Osteocyte (in vitro differentiated cells): Measurements from ENCODE around the gene GSG1L. TPM values are rescaled to one million over a fixed set of nuclear protein-coding genes. Genes with fewer than 3 reads are reported as not detected.

Experiments
- DNase-seq: peaks from one replicate; pipeline ENCODE4 v3.0.0; 2021; ENCODE audit warnings: mixed read lengths; ENCODE audit not compliant: unreplicated experiment; ENCODE audit errors: extremely low spot score
- H3K27ac Mint-ChIP-seq: one replicate; pipeline ENCODE4 v1.8.0; 2021; ENCODE audit warnings: mild to moderate bottlenecking, mixed read lengths; ENCODE audit not compliant: unreplicated experiment
- H3K27me3 Mint-ChIP-seq: one replicate; pipeline ENCODE4 v1.8.0; 2021; ENCODE audit warnings: mixed read lengths; ENCODE audit not compliant: unreplicated experiment
- H3K36me3 Mint-ChIP-seq: one replicate; pipeline ENCODE4 v1.8.0; 2021; ENCODE audit warnings: mixed read lengths; ENCODE audit not compliant: unreplicated experiment
- H3K4me1 Mint-ChIP-seq: one replicate; pipeline ENCODE4 v1.8.0; 2021; ENCODE audit warnings: mixed read lengths; ENCODE audit not compliant: unreplicated experiment
- H3K4me3 Mint-ChIP-seq: one replicate; pipeline ENCODE4 v1.8.0; 2021; ENCODE audit warnings: mild to moderate bottlenecking, moderate library complexity, mixed read lengths; ENCODE audit not compliant: unreplicated experiment
- H3K9me3 Mint-ChIP-seq: one replicate; pipeline ENCODE4 v1.8.0; 2021; ENCODE audit warnings: mixed read lengths; ENCODE audit not compliant: unreplicated experiment
- total RNA-seq: library from RNA; stranded (reverse); gene quantifications from 2 replicates; pipeline ENCODE4 v1.2.1, GENCODE V29; 2021
- TF ChIP-seq, protein P1 (sequence below): fragments of 200-600 bp; sonication (generic); IDR thresholded peaks from 2 replicates; pipeline ENCODE4 v1.5.0; 2021; ENCODE audit warnings: antibody characterized with exemption, mild to moderate bottlenecking, moderate library complexity

Gene GSG1L
- total RNA-seq, 1 donor from 2014 or later = not detected

DNA sequence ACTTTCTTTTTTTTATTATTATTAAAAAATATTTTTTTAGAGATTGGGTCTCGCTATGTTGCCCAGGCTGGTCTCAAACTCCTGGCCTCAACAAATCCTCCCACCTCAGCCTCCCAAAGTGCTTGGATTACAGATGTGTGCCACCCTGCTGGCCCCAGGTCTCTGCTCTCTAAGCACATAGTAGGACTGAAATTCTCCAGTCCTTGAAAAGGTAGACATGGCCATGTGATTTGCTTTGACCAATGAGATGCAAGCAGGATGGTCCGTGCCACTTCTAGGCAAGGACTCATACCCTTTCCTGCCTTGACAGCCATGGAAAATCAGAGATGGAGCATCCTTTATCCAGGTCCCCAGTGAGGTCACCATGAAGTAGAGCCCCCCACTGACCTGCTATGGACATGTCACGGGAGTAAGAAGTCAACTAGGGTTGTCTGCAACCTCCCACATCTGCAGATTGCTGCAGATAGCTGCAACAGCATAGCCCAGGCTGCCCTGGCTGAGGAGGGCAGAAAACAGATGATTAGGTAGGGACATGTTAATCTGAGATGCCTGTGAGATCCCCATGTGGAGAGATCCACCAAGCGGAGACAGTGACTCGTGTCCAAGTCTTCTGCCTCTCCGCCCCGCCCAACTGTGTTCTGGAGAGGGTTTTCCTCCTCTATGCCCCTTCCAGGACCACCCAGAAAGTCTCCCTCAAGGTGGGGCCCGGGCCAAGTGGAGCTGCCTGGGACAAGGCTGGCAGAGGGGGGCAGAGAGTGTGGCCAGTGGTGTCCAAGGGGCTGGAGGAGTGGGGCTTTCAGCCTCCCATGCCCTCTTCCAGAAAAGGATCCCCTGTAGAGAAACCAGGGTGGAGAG is 11.0 kb downstream of the GSG1L start:
- Mint-ChIP-seq H3K27me3 (peaks cover 9% of the 10 kb centered on the region), H3K4me3 (no peak overlapping the region), H3K9me3 (peaks cover 5% of the 10 kb centered on the region), H3K27ac (no peak overlapping the region), H3K36me3 (no peaks in the 10 kb centered on the region), H3K4me1 (no peaks in the 10 kb centered on the region)
- TF ChIP-seq, protein P1, sequence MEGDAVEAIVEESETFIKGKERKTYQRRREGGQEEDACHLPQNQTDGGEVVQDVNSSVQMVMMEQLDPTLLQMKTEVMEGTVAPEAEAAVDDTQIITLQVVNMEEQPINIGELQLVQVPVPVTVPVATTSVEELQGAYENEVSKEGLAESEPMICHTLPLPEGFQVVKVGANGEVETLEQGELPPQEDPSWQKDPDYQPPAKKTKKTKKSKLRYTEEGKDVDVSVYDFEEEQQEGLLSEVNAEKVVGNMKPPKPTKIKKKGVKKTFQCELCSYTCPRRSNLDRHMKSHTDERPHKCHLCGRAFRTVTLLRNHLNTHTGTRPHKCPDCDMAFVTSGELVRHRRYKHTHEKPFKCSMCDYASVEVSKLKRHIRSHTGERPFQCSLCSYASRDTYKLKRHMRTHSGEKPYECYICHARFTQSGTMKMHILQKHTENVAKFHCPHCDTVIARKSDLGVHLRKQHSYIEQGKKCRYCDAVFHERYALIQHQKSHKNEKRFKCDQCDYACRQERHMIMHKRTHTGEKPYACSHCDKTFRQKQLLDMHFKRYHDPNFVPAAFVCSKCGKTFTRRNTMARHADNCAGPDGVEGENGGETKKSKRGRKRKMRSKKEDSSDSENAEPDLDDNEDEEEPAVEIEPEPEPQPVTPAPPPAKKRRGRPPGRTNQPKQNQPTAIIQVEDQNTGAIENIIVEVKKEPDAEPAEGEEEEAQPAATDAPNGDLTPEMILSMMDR = no peak
- DNase-seq = no peak

DNA sequence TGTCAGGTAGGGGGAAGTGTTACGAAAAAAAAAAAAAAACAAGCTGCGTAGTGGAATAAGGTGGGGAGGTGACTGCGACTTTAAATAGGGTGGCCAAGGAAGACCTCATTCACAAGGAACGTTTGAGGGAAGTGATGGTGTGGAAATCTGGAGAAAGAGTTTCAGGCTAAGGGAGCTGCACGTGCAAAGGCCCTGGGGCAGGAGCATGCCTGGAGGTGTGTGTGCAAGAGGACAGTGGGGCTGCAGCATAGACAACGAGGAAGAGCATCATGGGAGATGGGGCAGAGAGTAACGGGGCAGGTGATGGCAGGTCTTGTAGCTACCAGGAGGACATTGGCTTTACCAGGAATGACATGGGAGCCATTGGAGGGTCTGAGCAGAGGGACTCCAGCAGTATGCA is 12.0 kb downstream of the GSG1L start:
- no peak overlapping the region for H3K4me3 Mint-ChIP-seq

DNA sequence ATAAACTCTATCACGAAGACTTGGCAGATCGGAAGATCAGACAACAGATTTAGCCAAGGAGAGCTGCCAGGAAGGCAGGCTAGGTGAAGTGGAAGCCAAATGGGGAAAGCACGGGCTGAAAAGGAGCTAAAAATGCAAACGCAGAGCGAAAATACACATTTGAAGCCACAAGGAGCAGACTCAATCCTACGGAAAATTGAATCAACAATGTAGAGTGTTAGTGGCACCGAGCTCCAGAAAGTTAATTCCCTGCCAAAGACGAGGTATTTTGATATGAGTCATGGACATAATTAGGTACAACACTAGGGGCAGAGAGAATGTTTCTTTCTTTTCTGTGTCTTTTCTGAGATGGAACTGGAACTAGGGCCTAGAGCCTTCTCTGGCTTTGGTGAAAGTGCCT is 20.7 kb downstream of the GSG1L start:
- no peak for DNase-seq
- no peaks in the 10 kb centered on the region for H3K36me3 Mint-ChIP-seq
- H3K27ac Mint-ChIP-seq = no peak overlapping the region
- no peak overlapping the region for H3K4me3 Mint-ChIP-seq
- peaks cover 6% of the 10 kb centered on the region for H3K27me3 Mint-ChIP-seq
- no peaks in the 10 kb centered on the region for H3K4me1 Mint-ChIP-seq
- TF ChIP-seq, protein P1 = no peak
- no peaks in the 10 kb centered on the region for H3K9me3 Mint-ChIP-seq

More for the DNA sequence above, 12.0 kb downstream of the GSG1L start:
- H3K9me3 Mint-ChIP-seq = peaks cover 5% of the 10 kb centered on the region
- no peak overlapping the region for H3K27ac Mint-ChIP-seq
- H3K36me3 Mint-ChIP-seq = no peaks in the 10 kb centered on the region
- TF ChIP-seq, protein P1 = no peak
- H3K4me1 Mint-ChIP-seq = no peaks in the 10 kb centered on the region
- DNase-seq = no peak
- H3K27me3 Mint-ChIP-seq = peaks cover 11% of the 10 kb centered on the region

DNA sequence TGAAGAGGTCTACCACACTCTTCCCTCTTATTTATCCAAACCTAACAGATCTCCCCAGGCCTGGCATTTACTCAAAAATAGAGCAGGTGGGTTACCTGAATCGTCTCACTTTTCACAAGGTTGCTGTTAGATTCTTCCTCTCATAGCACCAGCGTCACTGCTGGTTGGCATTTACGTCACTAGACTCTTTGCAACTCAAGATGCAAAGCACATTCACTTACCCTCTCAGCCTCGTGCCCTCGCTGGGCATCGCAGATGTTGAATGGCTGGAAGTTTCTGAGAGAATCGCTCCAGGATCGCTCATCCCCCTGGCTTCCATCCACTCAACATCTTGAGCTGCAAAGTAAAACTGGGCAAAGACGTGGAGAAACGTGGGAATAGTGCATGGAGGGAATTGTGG is 21.9 kb downstream of the GSG1L start:
- TF ChIP-seq, protein P1 = no peak

DNA sequence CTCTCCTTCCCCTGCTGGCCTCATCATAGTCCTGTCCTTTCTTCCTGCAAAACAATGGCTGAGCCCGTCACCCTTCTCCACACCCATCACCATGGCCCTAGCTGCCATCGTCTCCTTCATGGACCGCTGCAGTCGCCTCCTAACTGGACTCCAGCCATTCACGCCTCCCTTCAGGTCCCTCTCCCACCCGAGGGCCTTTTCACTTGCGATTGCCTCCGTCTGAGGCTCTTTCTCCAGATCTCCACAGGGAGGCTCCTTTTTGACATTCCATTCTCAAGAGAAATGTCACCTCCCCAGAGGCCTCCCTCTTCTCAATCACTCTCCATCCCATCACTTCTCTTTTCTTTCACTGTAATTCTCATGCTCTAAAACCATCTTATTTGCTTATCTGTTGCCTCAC is 23.5 kb downstream of the GSG1L start:
- H3K4me1 Mint-ChIP-seq = no peaks in the 10 kb centered on the region
- no peaks in the 10 kb centered on the region for H3K9me3 Mint-ChIP-seq
- H3K27ac Mint-ChIP-seq = no peak overlapping the region
- no peak for DNase-seq
- TF ChIP-seq, protein P1 = no peak
- peaks cover 10% of the 10 kb centered on the region for H3K27me3 Mint-ChIP-seq
- H3K36me3 Mint-ChIP-seq = no peaks in the 10 kb centered on the region
- H3K4me3 Mint-ChIP-seq = no peak overlapping the region

More for the DNA sequence above, 21.9 kb downstream of the GSG1L start:
- Mint-ChIP-seq H3K36me3 (no peaks in the 10 kb centered on the region), H3K4me1 (no peaks in the 10 kb centered on the region), H3K27ac (no peak overlapping the region), H3K27me3 (peaks cover 8% of the 10 kb centered on the region), H3K4me3 (no peak overlapping the region), H3K9me3 (no peaks in the 10 kb centered on the region)
- DNase-seq = no peak
